Raji (cell line): ENCODE measurements around the gene FLRT2.

Experiments
- POLR2A ChIP-seq: IDR thresholded peaks from 2 replicates; pipeline ENCODE4 v1.6.1; 2011; ENCODE audit warnings: low read depth, low read length, control low read depth; ENCODE audit not compliant: insufficient read depth

Gene FLRT2

GRCh38 chr14:85529803-85530574 is at the start of gene FLRT2:
Gene FLRT2 (plus strand): TSS chr14:85530144. CDS start chr14:85621515, 91,371 bp downstream.
- TF ChIP-seq POLR2A = no peak

- no peak for TF ChIP-seq POLR2A
Measured at GRCh38 chr14:85481471-85481870, 48.5 kb upstream of the FLRT2 start.

GRCh38 chr14:85482552-85482951 is 47.4 kb upstream of the FLRT2 start:
- TF ChIP-seq POLR2A = no peak

- TF ChIP-seq POLR2A = no peak
Measured at GRCh38 chr14:85483037-85483436, 46.9 kb upstream of the FLRT2 start.

- TF ChIP-seq POLR2A = no peak
Measured at GRCh38 chr14:85483652-85484051, 46.3 kb upstream of the FLRT2 start.

GRCh38 chr14:85487215-85487614 is 42.7 kb upstream of the FLRT2 start:
- no peak for TF ChIP-seq POLR2A

GRCh38 chr14:85501751-85502150 is 28.2 kb upstream of the FLRT2 start:
- no peak for TF ChIP-seq POLR2A

- no peak for TF ChIP-seq POLR2A
Measured at GRCh38 chr14:85508863-85509262, 21.1 kb upstream of the FLRT2 start.

- TF ChIP-seq POLR2A = no peak
Measured at GRCh38 chr14:85512451-85512850, 17.5 kb upstream of the FLRT2 start.

GRCh38 chr14:85514487-85514886 is 15.5 kb upstream of the FLRT2 start:
- no peak for TF ChIP-seq POLR2A

- no peak for TF ChIP-seq POLR2A
Measured at GRCh38 chr14:85516239-85517113, 13.5 kb upstream of the FLRT2 start.

GRCh38 chr14:85517114-85517688 is 12.7 kb upstream of the FLRT2 start:
- no peak for TF ChIP-seq POLR2A

- TF ChIP-seq POLR2A = no peak
Measured at GRCh38 chr14:85519661-85520305, 10.2 kb upstream of the FLRT2 start.

- no peak for TF ChIP-seq POLR2A
Measured at GRCh38 chr14:85520581-85520980, 9.4 kb upstream of the FLRT2 start.

- TF ChIP-seq POLR2A = no peak
Measured at GRCh38 chr14:85523624-85524023, 6.3 kb upstream of the FLRT2 start.
